Epidermal melanocyte (primary cell): ENCODE data around the gene CFD.
"Not testable (repeated sequence)": the region's sequence is repeated elsewhere in the genome, so short reads cannot be mapped to it uniquely, and the experiment has no call there.

Experiments used
- DNase-seq: peaks from one replicate; pipeline ENCODE4 v3.0.0; 2011; ENCODE audit warnings: low spot score; ENCODE audit not compliant: insufficient read length

Gene CFD

DNA sequence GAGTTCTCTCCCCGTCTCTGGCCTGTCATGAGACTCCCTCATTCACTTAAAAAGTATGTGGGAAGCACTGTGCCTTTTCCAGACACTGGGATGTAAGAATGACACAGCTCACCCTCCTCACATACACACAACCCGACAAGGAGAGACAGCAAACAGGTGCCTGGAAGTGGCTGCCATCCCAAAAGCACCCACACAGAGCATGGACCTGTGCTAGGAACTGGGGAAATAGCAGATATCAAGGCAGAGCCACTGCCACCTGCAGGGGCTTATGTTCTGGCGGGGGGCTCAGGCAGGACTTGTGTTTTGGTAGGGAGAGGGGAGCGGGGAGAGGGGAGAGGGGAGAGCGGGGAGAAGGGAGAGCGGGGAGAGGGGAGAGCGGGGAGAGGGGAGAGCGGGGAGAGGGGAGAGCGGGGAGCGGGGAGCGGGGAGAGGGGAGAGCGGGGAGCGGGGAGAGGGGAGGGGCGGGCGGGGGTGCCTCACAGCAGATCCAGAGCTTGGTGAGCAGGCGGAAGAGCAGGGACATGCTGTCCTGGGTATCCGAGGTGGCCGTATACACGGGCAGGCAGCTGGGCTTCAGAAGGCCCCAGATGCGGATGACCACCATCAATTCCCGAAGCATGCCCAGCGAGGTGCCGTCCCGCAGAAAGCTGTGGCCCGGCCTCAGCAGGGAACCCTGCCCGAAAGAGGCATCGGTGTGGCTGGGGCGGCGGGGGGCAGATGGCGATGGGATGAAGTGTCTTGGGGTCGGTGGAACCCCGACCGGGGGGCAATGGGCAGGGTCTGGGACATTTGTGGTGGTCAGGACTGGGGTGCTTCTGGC lies 12.2 kb downstream of the CFD start:
- DNase-seq, result no peak

DNA sequence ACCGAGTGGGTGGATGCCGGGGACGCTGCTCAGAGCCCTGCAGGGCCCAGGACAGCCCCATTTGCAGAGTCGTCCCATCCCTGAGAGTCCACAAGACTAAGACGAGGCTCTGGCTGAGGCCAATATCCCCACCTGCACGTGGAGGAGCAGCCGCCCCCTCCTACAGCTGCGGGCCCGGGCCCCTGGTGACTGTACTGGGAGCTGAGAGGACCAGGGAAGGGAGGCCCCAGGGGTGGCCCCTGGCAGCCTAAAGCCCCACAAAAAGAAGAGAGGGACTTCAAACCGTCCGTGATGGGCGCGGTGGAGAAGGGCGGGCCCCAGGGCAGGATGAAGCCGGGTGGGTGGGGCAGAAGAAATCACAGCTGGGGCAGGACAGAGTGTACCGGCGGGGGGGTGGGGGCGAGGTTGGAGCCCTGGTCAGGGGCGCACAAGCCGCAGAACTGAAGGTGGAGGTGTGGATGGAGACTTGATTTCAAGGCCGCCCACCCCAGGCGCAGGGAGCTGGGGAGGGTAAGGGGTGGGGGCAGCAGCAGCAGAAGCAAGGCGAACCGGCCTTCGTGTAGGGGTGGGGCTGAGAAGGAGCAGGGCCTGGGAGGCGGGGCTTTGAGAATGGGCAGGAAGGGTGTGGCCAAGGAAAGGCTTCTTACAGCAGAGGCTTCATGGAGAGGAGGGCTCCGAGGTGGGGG lies 12.9 kb downstream of the CFD start:
- peak; percentile 61 for DNase-seq

- DNase-seq, result peak; percentile 42
Measured at GRCh38 chr19:873084-873483, 13.6 kb downstream of the CFD start.

GRCh38 chr19:873561-874041 lies 14.1 kb downstream of the CFD start:
- DNase-seq, result no peak

- no peak for DNase-seq
Measured at GRCh38 chr19:875265-875879, 15.9 kb downstream of the CFD start.

GRCh38 chr19:876089-876488 lies 16.6 kb downstream of the CFD start:
- DNase-seq, result no peak

GRCh38 chr19:876780-877314 lies 17.4 kb downstream of the CFD start:
- no peak for DNase-seq

DNA sequence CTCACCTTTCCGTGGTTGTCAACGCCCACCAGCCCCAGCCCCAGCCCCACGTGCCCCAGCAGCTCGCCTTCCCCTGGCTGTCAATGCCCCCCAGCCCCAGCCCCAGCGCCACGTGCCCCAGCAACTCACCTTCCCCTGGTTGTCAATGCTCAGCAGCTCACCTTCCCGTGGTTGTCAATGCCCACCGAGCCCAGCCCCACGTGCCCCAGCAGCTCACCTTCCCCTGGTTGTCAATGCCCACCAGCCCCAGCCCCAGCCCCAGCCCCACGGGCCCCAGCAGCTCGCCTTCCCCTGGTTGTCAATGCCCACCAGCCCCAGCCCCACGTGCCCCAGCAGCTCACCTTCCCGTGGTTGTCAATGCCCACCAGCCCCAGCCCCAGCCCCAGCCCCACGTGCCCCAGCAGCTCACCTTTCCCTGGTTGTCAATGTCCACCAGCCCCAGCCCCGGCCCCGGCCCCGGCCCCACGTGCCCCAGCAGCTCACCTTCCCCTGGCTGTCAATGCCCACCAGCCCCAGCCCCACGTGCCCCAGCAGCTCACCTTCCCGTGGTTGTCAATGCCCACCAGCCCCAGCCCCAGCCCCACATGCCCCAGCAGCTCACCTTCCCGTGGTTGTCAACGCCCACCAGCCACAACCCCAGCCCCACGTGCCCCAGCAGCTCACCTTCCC lies 18.7 kb downstream of the CFD start:
- DNase-seq, result not testable (repeated sequence)

DNA sequence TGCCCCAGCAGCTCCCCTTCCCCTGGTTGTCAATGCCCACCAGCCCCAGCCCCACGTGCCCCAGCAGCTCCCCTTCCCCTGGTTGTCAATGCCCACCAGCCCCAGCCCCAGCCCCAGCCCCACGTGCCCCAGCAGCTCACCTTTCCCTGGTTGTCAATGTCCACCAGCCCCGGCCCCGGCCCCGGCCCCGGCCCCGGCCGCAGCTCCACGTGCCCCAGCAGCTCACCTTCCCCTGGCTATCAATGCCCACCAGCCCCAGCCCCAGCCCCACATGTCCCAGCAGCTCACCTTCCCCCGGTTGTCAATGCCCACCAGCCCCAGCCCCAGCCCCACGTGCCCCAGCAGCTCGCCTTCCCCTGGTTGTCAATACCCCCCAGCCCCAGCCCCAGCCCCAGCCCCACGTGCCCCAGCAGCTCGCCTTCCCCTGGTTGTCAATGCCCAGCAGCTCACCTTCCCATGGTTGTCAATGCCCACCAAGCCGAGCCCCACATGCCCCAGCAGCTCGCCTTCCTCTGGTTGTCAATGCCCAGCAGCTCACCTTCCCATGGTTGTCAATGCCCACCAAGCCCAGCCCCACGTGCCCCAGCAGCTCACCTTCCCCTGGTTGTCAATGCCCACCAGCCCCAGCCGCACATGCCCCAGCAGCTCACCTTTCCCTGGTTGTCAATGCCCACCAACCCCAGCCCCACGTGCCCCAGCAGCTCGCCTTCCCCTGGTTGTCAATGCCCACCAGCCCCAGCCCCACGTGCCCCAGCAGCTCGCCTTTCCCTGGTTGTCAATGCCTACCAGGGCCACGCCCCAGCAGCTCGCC lies 19.5 kb downstream of the CFD start:
- not testable (repeated sequence) for DNase-seq

- no peak for DNase-seq
Measured at GRCh38 chr19:879711-880438, 20.4 kb downstream of the CFD start.

DNA sequence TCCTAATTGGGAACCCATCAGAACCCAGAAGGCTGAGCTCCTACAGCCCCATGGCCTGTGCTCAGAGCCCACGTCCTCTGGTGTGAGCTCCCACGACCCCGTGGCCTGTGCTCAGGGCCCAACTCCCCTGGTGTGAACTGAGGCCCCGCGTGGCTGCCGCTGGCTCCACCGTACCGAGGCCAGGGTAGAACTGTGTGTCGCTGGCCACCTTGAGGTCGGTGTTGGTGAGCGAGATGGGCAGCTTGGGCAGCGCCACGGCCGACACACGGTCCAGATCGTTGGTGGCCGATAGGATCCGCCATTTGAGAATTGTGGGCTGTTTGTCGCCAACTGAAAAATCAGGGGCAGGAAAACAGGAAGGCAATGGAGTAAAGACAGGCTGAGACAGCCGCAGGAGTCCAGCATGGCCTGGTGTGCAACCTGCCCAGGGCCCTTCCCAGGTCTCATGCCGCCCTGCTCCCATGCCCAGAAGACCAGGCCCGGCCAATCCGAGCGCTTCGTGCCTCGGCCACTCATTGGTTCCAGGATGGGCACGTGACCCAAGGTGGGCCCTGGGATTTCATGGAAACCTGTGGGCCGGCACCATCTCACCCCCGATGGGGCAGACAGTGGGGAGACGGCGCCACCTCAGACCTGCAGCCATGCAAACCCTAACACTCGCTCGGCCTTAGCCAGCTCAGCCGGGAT lies 22.1 kb downstream of the CFD start:
- DNase-seq, result no peak

GRCh38 chr19:882871-883497 lies 23.5 kb downstream of the CFD start:
- DNase-seq, result no peak

DNA sequence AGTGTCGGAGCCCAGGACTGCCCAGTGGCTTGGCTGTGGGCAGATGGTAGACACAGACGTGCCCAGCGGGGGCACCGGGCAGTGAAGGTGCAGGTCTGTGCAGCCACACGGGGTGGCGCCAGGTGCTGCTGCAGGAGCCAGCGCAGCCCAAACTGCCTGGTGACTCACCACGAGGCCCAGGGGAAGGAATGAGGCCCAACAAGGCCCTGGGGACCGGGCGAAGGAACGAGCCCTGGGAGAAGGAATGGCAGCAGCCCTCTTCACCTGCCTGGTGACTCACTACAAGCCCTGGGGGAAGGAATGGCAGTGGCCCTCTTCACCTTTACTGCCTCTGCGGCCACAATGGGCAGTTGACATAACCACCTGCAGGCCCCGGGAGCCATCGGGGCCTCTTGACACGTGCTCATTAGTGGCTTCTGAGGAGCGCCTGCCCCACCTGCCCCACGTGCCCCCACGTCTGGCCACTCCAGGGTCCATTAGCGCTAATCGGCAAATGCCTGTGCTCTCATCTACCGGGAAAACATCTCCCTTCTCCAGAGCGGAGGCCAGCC lies 24.3 kb downstream of the CFD start:
- no peak for DNase-seq

GRCh38 chr19:884420-885211 lies 25.2 kb downstream of the CFD start:
- DNase-seq, result no peak

- DNase-seq, result no peak
Measured at GRCh38 chr19:885536-886224, 26.2 kb downstream of the CFD start.

DNA sequence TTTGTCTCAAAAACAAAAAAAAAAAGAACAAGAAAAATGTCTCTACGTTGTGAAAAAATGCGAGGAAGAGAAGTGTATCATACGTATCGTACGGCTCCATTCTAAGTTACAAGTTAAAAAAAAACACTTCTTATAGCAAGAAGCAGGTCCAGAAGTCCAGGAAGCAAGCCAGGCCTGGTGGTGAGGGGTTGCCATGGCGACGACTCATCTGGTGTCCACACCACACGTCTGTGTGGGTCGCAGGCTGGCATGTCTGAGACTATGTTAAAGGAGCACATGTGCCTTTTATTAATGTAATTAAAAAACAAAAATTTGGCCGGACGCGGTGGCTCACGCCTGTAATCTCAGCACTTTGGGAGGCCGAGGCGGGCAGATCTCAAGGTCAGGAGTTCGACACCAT lies 27.6 kb downstream of the CFD start:
- no peak for DNase-seq

GRCh38 chr19:887599-887998 lies 28.1 kb downstream of the CFD start:
- no peak for DNase-seq
